ENCODE results near the gene TRPM6. TPM values are rescaled to one million over a fixed set of nuclear protein-coding genes. Genes with fewer than 3 reads are reported as not detected.
"Not testable (repeated sequence)": the region's sequence is repeated elsewhere in the genome, so short reads cannot be mapped to it uniquely, and the experiment has no call there.

The TRPM6 gene
- total RNA-seq, 1 experiment from 2014 or later: 1.4 TPM

DNA sequence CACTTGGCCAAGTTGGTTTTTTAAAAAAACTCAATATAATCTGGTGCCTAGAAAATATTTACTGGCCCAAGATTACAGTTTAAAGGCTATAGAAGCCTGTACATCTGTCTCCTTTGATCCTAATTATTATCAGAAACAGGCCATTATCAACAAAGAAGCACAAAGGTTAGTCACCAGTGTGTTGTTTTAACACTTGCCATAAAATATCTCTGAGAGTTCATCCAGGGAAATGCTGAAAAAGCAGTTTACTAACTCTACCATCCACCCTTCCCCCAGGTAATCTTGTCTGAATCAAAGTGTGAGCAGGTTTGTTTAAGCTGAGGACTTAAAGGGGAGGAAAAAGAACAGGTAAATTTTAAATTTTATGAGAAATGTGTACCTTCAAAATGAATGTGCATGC lies 13.3 kb upstream of the TRPM6 start:
- POLR2A ChIA-PET: no interaction called here
- ATAC-seq (no peak), DNase-seq (ENCODE audit: low spot score) (no peak)
- Mint-ChIP-seq H3K4me1 (no peaks in the 10 kb centered on the region), H3K9me3 (peaks cover 6% of the 10 kb centered on the region; the same call in 1 of the 2 replicates), H3K36me3 (no peaks in the 10 kb centered on the region), H3K27me3 (ENCODE audit: low read depth) (no peaks in the 10 kb centered on the region), H3K27ac (no peak overlapping the region), H3K4me3 (no peak overlapping the region)
- CTCF ChIA-PET: no interaction called here
- TF ChIP-seq, protein P1, sequence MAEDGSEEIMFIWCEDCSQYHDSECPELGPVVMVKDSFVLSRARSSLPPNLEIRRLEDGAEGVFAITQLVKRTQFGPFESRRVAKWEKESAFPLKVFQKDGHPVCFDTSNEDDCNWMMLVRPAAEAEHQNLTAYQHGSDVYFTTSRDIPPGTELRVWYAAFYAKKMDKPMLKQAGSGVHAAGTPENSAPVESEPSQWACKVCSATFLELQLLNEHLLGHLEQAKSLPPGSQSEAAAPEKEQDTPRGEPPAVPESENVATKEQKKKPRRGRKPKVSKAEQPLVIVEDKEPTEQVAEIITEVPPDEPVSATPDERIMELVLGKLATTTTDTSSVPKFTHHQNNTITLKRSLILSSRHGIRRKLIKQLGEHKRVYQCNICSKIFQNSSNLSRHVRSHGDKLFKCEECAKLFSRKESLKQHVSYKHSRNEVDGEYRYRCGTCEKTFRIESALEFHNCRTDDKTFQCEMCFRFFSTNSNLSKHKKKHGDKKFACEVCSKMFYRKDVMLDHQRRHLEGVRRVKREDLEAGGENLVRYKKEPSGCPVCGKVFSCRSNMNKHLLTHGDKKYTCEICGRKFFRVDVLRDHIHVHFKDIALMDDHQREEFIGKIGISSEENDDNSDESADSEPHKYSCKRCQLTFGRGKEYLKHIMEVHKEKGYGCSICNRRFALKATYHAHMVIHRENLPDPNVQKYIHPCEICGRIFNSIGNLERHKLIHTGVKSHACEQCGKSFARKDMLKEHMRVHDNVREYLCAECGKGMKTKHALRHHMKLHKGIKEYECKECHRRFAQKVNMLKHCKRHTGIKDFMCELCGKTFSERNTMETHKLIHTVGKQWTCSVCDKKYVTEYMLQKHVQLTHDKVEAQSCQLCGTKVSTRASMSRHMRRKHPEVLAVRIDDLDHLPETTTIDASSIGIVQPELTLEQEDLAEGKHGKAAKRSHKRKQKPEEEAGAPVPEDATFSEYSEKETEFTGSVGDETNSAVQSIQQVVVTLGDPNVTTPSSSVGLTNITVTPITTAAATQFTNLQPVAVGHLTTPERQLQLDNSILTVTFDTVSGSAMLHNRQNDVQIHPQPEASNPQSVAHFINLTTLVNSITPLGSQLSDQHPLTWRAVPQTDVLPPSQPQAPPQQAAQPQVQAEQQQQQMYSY (CRISPR knock-in tag; IDR thresholded peaks at IDR 0.05): no peak
- TF ChIP-seq EMX1 (CRISPR knock-in tag; IDR thresholded peaks at IDR 0.05): no peak
- TF ChIP-seq ZNF416 (CRISPR knock-in tag; IDR thresholded peaks at IDR 0.05): no peak
- no peak for TF ChIP-seq SMAD3 (CRISPR knock-in tag; IDR thresholded peaks at IDR 0.05; ENCODE audit: borderline replicate concordance)
- TF ChIP-seq, protein P2, sequence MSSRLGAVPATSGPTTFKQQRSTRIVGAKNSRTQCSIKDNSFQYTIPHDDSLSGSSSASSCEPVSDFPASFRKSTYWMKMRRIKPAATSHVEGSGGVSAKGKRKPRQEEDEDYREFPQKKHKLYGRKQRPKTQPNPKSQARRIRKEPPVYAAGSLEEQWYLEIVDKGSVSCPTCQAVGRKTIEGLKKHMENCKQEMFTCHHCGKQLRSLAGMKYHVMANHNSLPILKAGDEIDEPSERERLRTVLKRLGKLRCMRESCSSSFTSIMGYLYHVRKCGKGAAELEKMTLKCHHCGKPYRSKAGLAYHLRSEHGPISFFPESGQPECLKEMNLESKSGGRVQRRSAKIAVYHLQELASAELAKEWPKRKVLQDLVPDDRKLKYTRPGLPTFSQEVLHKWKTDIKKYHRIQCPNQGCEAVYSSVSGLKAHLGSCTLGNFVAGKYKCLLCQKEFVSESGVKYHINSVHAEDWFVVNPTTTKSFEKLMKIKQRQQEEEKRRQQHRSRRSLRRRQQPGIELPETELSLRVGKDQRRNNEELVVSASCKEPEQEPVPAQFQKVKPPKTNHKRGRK (CRISPR knock-in tag; IDR thresholded peaks at IDR 0.05; ENCODE audit: borderline replicate concordance): no peak
- TF ChIP-seq JUN (CRISPR knock-in tag; IDR thresholded peaks at IDR 0.05): no peak
- no peak for TF ChIP-seq GTF2I (CRISPR knock-in tag; conservative IDR thresholded peaks at IDR 0.05)
- TF ChIP-seq, protein P3, sequence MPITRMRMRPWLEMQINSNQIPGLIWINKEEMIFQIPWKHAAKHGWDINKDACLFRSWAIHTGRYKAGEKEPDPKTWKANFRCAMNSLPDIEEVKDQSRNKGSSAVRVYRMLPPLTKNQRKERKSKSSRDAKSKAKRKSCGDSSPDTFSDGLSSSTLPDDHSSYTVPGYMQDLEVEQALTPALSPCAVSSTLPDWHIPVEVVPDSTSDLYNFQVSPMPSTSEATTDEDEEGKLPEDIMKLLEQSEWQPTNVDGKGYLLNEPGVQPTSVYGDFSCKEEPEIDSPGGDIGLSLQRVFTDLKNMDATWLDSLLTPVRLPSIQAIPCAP (CRISPR knock-in tag; IDR thresholded peaks at IDR 0.05): no peak
- TF ChIP-seq, protein P4, sequence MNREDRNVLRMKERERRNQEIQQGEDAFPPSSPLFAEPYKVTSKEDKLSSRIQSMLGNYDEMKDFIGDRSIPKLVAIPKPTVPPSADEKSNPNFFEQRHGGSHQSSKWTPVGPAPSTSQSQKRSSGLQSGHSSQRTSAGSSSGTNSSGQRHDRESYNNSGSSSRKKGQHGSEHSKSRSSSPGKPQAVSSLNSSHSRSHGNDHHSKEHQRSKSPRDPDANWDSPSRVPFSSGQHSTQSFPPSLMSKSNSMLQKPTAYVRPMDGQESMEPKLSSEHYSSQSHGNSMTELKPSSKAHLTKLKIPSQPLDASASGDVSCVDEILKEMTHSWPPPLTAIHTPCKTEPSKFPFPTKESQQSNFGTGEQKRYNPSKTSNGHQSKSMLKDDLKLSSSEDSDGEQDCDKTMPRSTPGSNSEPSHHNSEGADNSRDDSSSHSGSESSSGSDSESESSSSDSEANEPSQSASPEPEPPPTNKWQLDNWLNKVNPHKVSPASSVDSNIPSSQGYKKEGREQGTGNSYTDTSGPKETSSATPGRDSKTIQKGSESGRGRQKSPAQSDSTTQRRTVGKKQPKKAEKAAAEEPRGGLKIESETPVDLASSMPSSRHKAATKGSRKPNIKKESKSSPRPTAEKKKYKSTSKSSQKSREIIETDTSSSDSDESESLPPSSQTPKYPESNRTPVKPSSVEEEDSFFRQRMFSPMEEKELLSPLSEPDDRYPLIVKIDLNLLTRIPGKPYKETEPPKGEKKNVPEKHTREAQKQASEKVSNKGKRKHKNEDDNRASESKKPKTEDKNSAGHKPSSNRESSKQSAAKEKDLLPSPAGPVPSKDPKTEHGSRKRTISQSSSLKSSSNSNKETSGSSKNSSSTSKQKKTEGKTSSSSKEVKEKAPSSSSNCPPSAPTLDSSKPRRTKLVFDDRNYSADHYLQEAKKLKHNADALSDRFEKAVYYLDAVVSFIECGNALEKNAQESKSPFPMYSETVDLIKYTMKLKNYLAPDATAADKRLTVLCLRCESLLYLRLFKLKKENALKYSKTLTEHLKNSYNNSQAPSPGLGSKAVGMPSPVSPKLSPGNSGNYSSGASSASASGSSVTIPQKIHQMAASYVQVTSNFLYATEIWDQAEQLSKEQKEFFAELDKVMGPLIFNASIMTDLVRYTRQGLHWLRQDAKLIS (CRISPR knock-in tag; IDR thresholded peaks at IDR 0.05; ENCODE audit: borderline replicate concordance): no peak
- TF ChIP-seq KAT7 (CRISPR knock-in tag; IDR thresholded peaks at IDR 0.05; ENCODE audit: borderline replicate concordance): no peak

DNA sequence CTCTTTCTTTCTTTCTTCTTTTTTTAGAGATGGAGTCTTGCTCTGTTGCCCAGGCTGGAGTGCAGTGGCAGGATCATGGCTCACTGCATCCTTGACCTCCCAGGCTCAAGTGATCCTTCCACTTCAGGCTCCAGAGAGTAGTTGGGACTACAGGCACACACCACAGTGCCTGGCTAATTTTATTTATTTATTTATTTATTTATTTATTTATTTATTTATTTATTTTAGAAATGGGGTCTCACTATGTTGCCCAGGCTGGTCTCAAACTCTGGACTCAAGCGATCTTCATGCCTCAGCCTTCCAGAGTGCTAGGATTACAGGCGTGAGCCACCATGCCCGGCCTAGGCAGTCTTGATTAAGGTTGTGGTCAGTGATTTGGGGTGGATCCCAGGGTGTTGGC lies 728 bp upstream of the TRPM6 start:
- Mint-ChIP-seq H3K27me3 (ENCODE audit: low read depth) (peaks cover 13% of the 10 kb centered on the region), H3K4me3 (peak overlapping the region; percentile 90)
- POLR2A ChIA-PET: interaction anchor here (0.6 to 1.6 kb wide), 2 partner anchors 44 to 140 kb away, joined by 3 to 8 read pairs; partner anchors contain the start of gene CARNMT1
- CTCF ChIA-PET: interaction anchor here (1.6 kb wide), 1 partner anchor 111 kb away, joined by 13 read pairs; no protein-coding TSS in a partner anchor
- DNase-seq (ENCODE audit: low spot score); H3K9me3 Mint-ChIP-seq; H3K36me3 Mint-ChIP-seq; ATAC-seq; H3K4me1 Mint-ChIP-seq; H3K27ac Mint-ChIP-seq: not testable (repeated sequence)
- TF ChIP-seq ZNF121 (CRISPR knock-in tag; IDR thresholded peaks at IDR 0.05): peak; percentile 68; the same call in 1 of the 2 replicates

DNA sequence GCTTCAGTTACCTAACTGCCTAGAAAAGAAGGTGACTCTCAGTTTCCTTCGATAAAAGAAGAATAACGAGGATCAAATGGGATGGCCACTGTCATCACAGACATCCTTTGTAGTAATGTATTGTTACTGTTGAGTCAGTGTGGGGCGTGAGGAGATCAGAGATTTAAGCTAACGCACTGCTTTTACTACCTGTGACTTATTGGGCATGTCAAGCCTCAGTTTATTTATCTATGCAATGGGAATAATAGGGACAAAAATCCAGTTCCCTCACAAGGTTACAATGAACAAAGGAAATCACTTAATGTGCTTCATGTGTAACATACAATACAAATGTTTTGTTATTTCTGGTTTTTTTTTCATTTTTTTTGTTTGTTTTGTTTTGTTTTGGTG lies 255 bp upstream of the TRPM6 start:
- H3K9me3 Mint-ChIP-seq: no peaks in the 10 kb centered on the region
- H3K27me3 Mint-ChIP-seq (ENCODE audit: low read depth): peaks cover 13% of the 10 kb centered on the region
- TF ChIP-seq, protein P2 (CRISPR knock-in tag; IDR thresholded peaks at IDR 0.05; ENCODE audit: borderline replicate concordance): 0 out of 2 replicates have a peak, but pooled peaks have one; percentile 56
- peak; percentile 73; the same call in 1 of the 2 replicates for TF ChIP-seq GTF2I (CRISPR knock-in tag; conservative IDR thresholded peaks at IDR 0.05)
- TF ChIP-seq, protein P5, sequence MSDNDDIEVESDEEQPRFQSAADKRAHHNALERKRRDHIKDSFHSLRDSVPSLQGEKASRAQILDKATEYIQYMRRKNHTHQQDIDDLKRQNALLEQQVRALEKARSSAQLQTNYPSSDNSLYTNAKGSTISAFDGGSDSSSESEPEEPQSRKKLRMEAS (CRISPR knock-in tag; IDR thresholded peaks at IDR 0.05): no peak
- H3K4me3 Mint-ChIP-seq: peak overlapping the region; percentile 90
- no peak overlapping the region for H3K27ac Mint-ChIP-seq
- H3K4me1 Mint-ChIP-seq: peaks cover 8% of the 10 kb centered on the region
- ChIA-PET CTCF (interaction anchor here (1.4 to 2.1 kb wide), 5 partner anchors 9 to 140 kb away, joined by 3 to 17 read pairs (median 7); partner anchors contain the start of genes C9orf40 and CARNMT1), POLR2A (interaction anchor here (0.6 to 1.6 kb wide), 2 partner anchors 45 to 140 kb away, joined by 3 to 8 read pairs; partner anchors contain the start of gene CARNMT1)
- ATAC-seq (no peak), DNase-seq (ENCODE audit: low spot score) (no peak)
- no peaks in the 10 kb centered on the region for H3K36me3 Mint-ChIP-seq
